GM12878 (cell line): ENCODE results near the gene RFC1. TPM values are rescaled to one million over a fixed set of nuclear protein-coding genes. Genes with fewer than 3 reads are reported as not detected.
A peak's percentile ranks its signal among the peaks of the same experiment; 100 is the strongest.

Source experiments
- ASH2L ChIP-seq: fragments of 300-600, 200-600 bp; sonication (generic); IDR thresholded peaks from 2 replicates; pipeline ENCODE4 v1.6.1; 2017; ENCODE audit warnings: low read depth, mild to moderate bottlenecking, borderline replicate concordance
- BMI1 ChIP-seq: fragments of 450-650 bp; IDR thresholded peaks from 2 replicates; pipeline ENCODE4 v1.6.1; 2016; ENCODE audit warnings: mild to moderate bottlenecking, moderate library complexity, borderline replicate concordance
- CHD4 ChIP-seq: fragments of 200-600 bp; sonication (generic); IDR thresholded peaks from 2 replicates; pipeline ENCODE4 v1.6.1; 2016; ENCODE audit warnings: mild to moderate bottlenecking
- ETV6 ChIP-seq, 2 experiments: fragments of 450-650 bp in 1 of 2; IDR thresholded peaks in 1 of 2; conservative IDR thresholded peaks in 1 of 2; 2 replicates each; pipeline ENCODE4 v1.6.1; 2014; ENCODE audit warnings: antibody characterized with exemption in 1 of 2, borderline replicate concordance in 1 of 2, low read depth in 1 of 2, mild to moderate bottlenecking in 1 of 2, moderate library complexity in 1 of 2
- FOS ChIP-seq: IDR thresholded peaks from 3 replicates; pipeline ENCODE4 v1.6.1; 2011; ENCODE audit warnings: borderline replicate concordance; ENCODE audit not compliant: insufficient read length; ENCODE audit errors: extremely low read depth
- HDGF ChIP-seq: fragments of 450-650 bp; IDR thresholded peaks from 2 replicates; pipeline ENCODE4 v1.6.1; 2016; ENCODE audit warnings: antibody characterized with exemption
- IKZF2 ChIP-seq, 2 experiments: fragments of 450-650 bp; IDR thresholded peaks; 2 replicates each; pipeline ENCODE4 v1.6.1; 2017; ENCODE audit warnings: mild to moderate bottlenecking in 2 of 2, moderate library complexity in 2 of 2
- JUND ChIP-seq: IDR thresholded peaks from 2 replicates; pipeline ENCODE4 v1.6.1; 2012; ENCODE audit warnings: low read depth, mild to moderate bottlenecking, low read length, improper control_type of control experiment, moderate library complexity
- MEF2B ChIP-seq: fragments of 450-650 bp; IDR thresholded peaks from 2 replicates; pipeline ENCODE4 v1.6.1; 2018; ENCODE audit warnings: mild to moderate bottlenecking, moderate library complexity; ENCODE audit not compliant: partially characterized antibody, poor library complexity, severe bottlenecking
- MTA2 ChIP-seq: fragments of 450-650 bp; IDR thresholded peaks from 2 replicates; pipeline ENCODE4 v1.6.1; 2016; ENCODE audit warnings: low read depth, mild to moderate bottlenecking, moderate library complexity
- NFIC ChIP-seq: IDR thresholded peaks from 2 replicates; pipeline ENCODE4 v1.6.1; 2012; ENCODE audit warnings: low read depth, mild to moderate bottlenecking, inconsistent platforms, low read length, moderate library complexity
- NFXL1 ChIP-seq: fragments of 450-650 bp; IDR thresholded peaks from 2 replicates; pipeline ENCODE4 v1.6.1; 2017; ENCODE audit warnings: antibody characterized with exemption, mild to moderate bottlenecking, borderline replicate concordance
- PML ChIP-seq: IDR thresholded peaks from 2 replicates; pipeline ENCODE4 v1.6.1; 2012; ENCODE audit warnings: low read length, inconsistent platforms
- POU2F2 ChIP-seq: IDR thresholded peaks from 3 replicates; pipeline ENCODE4 v1.6.1; 2011; ENCODE audit warnings: low read depth, mild to moderate bottlenecking, low read length, borderline replicate concordance
- SMAD5 ChIP-seq: IDR thresholded peaks from 2 replicates; pipeline ENCODE4 v1.6.1; 2016; ENCODE audit warnings: antibody characterized with exemption, low read depth
- SREBF2 ChIP-seq: IDR thresholded peaks from 2 replicates; pipeline ENCODE4 v1.6.1; 2012; ENCODE audit warnings: mild to moderate bottlenecking, low read length
- STAT1 ChIP-seq: fragments of 450-650 bp; conservative IDR thresholded peaks from 2 replicates; pipeline ENCODE4 v1.6.1; 2014; ENCODE audit warnings: antibody characterized with exemption, mild to moderate bottlenecking
- TCF12 ChIP-seq: IDR thresholded peaks from 2 replicates; pipeline ENCODE4 v1.6.1; 2011; ENCODE audit warnings: low read depth, mild to moderate bottlenecking, low read length
- TCF7 ChIP-seq: IDR thresholded peaks from 2 replicates; pipeline ENCODE4 v1.6.1; 2014; ENCODE audit warnings: antibody characterized with exemption, borderline replicate concordance
- ZNF274 ChIP-seq: IDR thresholded peaks from one replicate; pipeline ENCODE4 v1.8.0; 2011; ENCODE audit not compliant: insufficient read length, insufficient read depth
- polyA plus RNA-seq, 11 experiments: library from polyadenylated mRNA; depleted of rRNA in 4 of 11; unstranded in 6 of 11; stranded (reverse) in 5 of 11; fragments of >200 nt; fragmentation: Nextera tagmentation in 4 of 11; fragmentation: Illumina TruSeq in 1 of 11; extraction: Ambion mirVana in 4 of 11; extraction: Trizol in 1 of 11; gene quantifications; 1 replicate in 1 of 11; 2 replicates in 10 of 11; pipeline versions ENCODE4 v1.2.1 to v1.2.3, GENCODE V29; 2011 to 2016; ENCODE audit warnings: inconsistent platforms in 2 of 11, missing spikeins in 2 of 11, low read depth in 1 of 11
- total RNA-seq, 4 experiments: library from RNA; depleted of rRNA in 3 of 4; stranded (reverse); fragments of >200 nt in 3 of 4; fragmentation: Illumina TruSeq in 1 of 4; extraction: Trizol in 1 of 4; gene quantifications; 2 replicates each; pipeline versions ENCODE4 v1.2.1 to v1.2.3, GENCODE V29; 2013 to 2021
- TF ChIP-seq, protein P1 (sequence below): IDR thresholded peaks from 2 replicates; pipeline ENCODE4 v1.6.1; 2012; ENCODE audit warnings: improper control_type of control experiment, low read depth, low read length; ENCODE audit not compliant: insufficient replicate concordance
- TF ChIP-seq, protein P2 (sequence below): fragments of 450-650 bp; IDR thresholded peaks from 2 replicates; pipeline ENCODE4 v1.6.1; 2017; ENCODE audit warnings: mild to moderate bottlenecking
- TF ChIP-seq, protein P3 (sequence below): IDR thresholded peaks from 2 replicates; pipeline ENCODE4 v1.6.1; 2012; ENCODE audit warnings: low read length, inconsistent platforms

The RFC1 gene
- total and polyA plus RNA-seq, 10 of the 15 experiments (the other 5 are each of a cell fraction or from before 2014, with no cell fraction given) = 22.5 to 67.8 (median 40.3) TPM

DNA sequence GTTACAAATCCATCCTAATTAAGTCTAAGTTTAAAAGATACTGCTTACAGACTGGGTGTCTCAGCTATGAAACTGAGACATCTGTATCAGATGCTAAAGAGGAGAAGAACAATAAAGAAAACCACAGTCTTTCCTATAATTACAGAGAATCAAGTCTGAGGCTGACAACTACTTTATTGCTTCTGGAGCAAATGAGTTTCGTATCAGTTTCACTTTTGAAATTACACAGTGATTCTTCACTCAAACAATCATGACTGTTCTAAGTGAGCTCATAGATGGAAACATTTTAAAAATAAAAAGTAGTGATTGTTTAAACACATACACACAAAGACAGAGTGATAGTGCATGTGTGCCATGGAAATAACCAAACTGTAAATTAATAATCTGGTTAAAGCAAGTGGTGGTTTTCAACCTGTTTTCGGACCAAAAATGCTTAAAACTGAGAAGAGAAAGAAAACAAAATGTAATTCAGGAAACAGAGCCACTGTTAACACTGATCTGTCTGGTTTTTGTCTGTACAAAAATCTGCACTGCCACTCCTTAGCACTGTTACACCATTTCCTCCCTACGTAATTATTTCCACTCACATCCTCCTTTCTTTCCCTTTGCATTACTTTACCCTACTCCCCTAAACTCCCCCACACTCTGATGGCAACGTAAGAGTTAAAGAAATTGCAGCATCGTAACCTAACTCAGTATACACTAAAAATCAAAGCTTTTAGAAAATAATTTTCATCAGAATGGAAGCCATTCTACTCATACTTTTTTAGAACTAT lies 12.5 kb downstream of the RFC1 start (continued):
- 0 out of 3 replicates have a peak, but pooled peaks have one; percentile 12 for TF ChIP-seq POU2F2
- peak; percentile 71 for TF ChIP-seq MEF2B
- TF ChIP-seq MTA2 = peak; percentile 99
- peak; percentile 90 for TF ChIP-seq JUND
- no peak for TF ChIP-seq HDGF
- TF ChIP-seq TCF7 = 0 out of 2 replicates have a peak, but pooled peaks have one; percentile 56
- no peak for TF ChIP-seq ZNF274
- TF ChIP-seq STAT1 = no peak
- TF ChIP-seq PML = peak; percentile 70; the same call in 1 of the 2 replicates
- TF ChIP-seq FOS = no peak
- no peak for TF ChIP-seq ASH2L
- no peak for TF ChIP-seq CHD4
- TF ChIP-seq NFIC = peak; percentile 94
- TF ChIP-seq, protein P1, sequence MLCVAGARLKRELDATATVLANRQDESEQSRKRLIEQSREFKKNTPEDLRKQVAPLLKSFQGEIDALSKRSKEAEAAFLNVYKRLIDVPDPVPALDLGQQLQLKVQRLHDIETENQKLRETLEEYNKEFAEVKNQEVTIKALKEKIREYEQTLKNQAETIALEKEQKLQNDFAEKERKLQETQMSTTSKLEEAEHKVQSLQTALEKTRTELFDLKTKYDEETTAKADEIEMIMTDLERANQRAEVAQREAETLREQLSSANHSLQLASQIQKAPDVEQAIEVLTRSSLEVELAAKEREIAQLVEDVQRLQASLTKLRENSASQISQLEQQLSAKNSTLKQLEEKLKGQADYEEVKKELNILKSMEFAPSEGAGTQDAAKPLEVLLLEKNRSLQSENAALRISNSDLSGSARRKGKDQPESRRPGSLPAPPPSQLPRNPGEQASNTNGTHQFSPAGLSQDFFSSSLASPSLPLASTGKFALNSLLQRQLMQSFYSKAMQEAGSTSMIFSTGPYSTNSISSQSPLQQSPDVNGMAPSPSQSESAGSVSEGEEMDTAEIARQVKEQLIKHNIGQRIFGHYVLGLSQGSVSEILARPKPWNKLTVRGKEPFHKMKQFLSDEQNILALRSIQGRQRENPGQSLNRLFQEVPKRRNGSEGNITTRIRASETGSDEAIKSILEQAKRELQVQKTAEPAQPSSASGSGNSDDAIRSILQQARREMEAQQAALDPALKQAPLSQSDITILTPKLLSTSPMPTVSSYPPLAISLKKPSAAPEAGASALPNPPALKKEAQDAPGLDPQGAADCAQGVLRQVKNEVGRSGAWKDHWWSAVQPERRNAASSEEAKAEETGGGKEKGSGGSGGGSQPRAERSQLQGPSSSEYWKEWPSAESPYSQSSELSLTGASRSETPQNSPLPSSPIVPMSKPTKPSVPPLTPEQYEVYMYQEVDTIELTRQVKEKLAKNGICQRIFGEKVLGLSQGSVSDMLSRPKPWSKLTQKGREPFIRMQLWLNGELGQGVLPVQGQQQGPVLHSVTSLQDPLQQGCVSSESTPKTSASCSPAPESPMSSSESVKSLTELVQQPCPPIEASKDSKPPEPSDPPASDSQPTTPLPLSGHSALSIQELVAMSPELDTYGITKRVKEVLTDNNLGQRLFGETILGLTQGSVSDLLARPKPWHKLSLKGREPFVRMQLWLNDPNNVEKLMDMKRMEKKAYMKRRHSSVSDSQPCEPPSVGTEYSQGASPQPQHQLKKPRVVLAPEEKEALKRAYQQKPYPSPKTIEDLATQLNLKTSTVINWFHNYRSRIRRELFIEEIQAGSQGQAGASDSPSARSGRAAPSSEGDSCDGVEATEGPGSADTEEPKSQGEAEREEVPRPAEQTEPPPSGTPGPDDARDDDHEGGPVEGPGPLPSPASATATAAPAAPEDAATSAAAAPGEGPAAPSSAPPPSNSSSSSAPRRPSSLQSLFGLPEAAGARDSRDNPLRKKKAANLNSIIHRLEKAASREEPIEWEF = peak; percentile 72
- TF ChIP-seq BMI1 = peak; percentile 64; the same call in 1 of the 2 replicates
- TF ChIP-seq NFXL1 = no peak
- no peak for TF ChIP-seq TCF12
- no peak for TF ChIP-seq SMAD5
- TF ChIP-seq, protein P2, sequence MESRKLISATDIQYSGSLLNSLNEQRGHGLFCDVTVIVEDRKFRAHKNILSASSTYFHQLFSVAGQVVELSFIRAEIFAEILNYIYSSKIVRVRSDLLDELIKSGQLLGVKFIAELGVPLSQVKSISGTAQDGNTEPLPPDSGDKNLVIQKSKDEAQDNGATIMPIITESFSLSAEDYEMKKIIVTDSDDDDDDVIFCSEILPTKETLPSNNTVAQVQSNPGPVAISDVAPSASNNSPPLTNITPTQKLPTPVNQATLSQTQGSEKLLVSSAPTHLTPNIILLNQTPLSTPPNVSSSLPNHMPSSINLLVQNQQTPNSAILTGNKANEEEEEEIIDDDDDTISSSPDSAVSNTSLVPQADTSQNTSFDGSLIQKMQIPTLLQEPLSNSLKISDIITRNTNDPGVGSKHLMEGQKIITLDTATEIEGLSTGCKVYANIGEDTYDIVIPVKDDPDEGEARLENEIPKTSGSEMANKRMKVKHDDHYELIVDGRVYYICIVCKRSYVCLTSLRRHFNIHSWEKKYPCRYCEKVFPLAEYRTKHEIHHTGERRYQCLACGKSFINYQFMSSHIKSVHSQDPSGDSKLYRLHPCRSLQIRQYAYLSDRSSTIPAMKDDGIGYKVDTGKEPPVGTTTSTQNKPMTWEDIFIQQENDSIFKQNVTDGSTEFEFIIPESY = no peak
- TF ChIP-seq, protein P3, sequence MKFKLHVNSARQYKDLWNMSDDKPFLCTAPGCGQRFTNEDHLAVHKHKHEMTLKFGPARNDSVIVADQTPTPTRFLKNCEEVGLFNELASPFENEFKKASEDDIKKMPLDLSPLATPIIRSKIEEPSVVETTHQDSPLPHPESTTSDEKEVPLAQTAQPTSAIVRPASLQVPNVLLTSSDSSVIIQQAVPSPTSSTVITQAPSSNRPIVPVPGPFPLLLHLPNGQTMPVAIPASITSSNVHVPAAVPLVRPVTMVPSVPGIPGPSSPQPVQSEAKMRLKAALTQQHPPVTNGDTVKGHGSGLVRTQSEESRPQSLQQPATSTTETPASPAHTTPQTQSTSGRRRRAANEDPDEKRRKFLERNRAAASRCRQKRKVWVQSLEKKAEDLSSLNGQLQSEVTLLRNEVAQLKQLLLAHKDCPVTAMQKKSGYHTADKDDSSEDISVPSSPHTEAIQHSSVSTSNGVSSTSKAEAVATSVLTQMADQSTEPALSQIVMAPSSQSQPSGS = peak; percentile 92
- TF ChIP-seq SREBF2 = no peak
- TF ChIP-seq ETV6 (conservative IDR thresholded peaks at IDR 0.05 in 1 of 2, IDR thresholded peaks at IDR 0.05 in 1 of 2; ENCODE audit: borderline replicate concordance in 1 of 2, low read depth in 1 of 2) = peak in 1 of 2 experiments; percentile 27; a peak in 1 of 4 replicates
- TF ChIP-seq IKZF2 (IDR thresholded peaks at IDR 0.05) = peak; percentile 87 to 92
